Glutamatergic neuron (in vitro differentiated cells): Measurements from ENCODE around the gene MICALL1. TPM values are rescaled to one million over a fixed set of nuclear protein-coding genes. Genes with fewer than 3 reads are reported as not detected.

Source experiments
- DNase-seq: peaks from one replicate; pipeline ENCODE4 v3.0.0; 2022
- H3K27ac Mint-ChIP-seq: one replicate; pipeline ENCODE4 v1.8.0; 2020; ENCODE audit warnings: mild to moderate bottlenecking, mixed read lengths, inconsistent platforms; ENCODE audit not compliant: unreplicated experiment
- H3K27me3 Mint-ChIP-seq: one replicate; pipeline ENCODE4 v1.8.0; 2020; ENCODE audit warnings: mild to moderate bottlenecking, moderate library complexity, mixed read lengths, inconsistent platforms; ENCODE audit not compliant: unreplicated experiment
- H3K36me3 Mint-ChIP-seq: one replicate; pipeline ENCODE4 v1.8.0; 2020; ENCODE audit warnings: mild to moderate bottlenecking, mixed read lengths, inconsistent platforms; ENCODE audit not compliant: unreplicated experiment
- H3K4me1 Mint-ChIP-seq: one replicate; pipeline ENCODE4 v1.8.0; 2020; ENCODE audit warnings: mild to moderate bottlenecking, low read depth, mixed read lengths, inconsistent platforms; ENCODE audit not compliant: unreplicated experiment
- H3K4me3 Mint-ChIP-seq: one replicate; pipeline ENCODE4 v1.8.0; 2020; ENCODE audit warnings: mild to moderate bottlenecking, mixed read lengths, inconsistent platforms; ENCODE audit not compliant: unreplicated experiment
- H3K9me3 Mint-ChIP-seq: one replicate; pipeline ENCODE4 v1.8.0; 2020; ENCODE audit warnings: mild to moderate bottlenecking, moderate library complexity, mixed read lengths, inconsistent platforms; ENCODE audit not compliant: unreplicated experiment
- total RNA-seq: library from RNA; stranded (reverse); fragmentation: NEBNext Ultra II Directional; extraction: Animal tissue kit (Norgen Biotek cat#: 25700); gene quantifications from one replicate; pipeline ENCODE4 v1.2.1, GENCODE V29; 2021; ENCODE audit not compliant: unreplicated experiment
- TF ChIP-seq, protein P1 (sequence below): fragments of 200-600 bp; sonication (generic); IDR thresholded peaks from one replicate; pipeline ENCODE4 v1.5.0; 2021; ENCODE audit not compliant: partially characterized antibody, unreplicated experiment

Gene MICALL1
- total RNA-seq, 1 donor from 2014 or later = 133 TPM

DNA sequence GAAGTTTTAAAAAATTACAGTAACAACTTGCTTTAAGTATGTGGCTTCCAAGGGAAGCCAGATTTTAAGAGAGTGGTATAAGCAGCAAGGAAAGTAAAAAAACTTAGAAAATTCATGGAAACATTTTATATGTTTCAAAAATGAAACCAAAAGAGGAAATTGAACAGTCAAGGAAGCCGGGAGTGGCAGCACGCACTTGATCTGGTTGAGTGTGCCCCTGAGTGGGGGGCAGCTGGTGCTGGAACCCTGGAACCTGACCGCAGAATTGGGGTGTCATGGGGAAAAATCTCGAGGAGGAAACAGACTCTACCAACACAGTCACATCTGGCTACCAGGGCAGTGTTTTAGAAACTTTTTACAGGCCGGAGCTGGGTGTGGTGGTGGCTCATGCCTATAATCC, 14.0 kb downstream of the MICALL1 start:
- H3K9me3 Mint-ChIP-seq = no peaks in the 10 kb centered on the region
- peaks cover 1% of the 10 kb centered on the region for H3K4me1 Mint-ChIP-seq
- H3K27me3 Mint-ChIP-seq = no peaks in the 10 kb centered on the region
- DNase-seq = no peak
- TF ChIP-seq, protein P1, sequence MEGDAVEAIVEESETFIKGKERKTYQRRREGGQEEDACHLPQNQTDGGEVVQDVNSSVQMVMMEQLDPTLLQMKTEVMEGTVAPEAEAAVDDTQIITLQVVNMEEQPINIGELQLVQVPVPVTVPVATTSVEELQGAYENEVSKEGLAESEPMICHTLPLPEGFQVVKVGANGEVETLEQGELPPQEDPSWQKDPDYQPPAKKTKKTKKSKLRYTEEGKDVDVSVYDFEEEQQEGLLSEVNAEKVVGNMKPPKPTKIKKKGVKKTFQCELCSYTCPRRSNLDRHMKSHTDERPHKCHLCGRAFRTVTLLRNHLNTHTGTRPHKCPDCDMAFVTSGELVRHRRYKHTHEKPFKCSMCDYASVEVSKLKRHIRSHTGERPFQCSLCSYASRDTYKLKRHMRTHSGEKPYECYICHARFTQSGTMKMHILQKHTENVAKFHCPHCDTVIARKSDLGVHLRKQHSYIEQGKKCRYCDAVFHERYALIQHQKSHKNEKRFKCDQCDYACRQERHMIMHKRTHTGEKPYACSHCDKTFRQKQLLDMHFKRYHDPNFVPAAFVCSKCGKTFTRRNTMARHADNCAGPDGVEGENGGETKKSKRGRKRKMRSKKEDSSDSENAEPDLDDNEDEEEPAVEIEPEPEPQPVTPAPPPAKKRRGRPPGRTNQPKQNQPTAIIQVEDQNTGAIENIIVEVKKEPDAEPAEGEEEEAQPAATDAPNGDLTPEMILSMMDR = no peak
- no peak overlapping the region for H3K4me3 Mint-ChIP-seq
- no peak overlapping the region for H3K27ac Mint-ChIP-seq
- no peaks in the 10 kb centered on the region for H3K36me3 Mint-ChIP-seq

GRCh38 chr22:37922191-37922590, 16.1 kb downstream of the MICALL1 start:
- no peaks in the 10 kb centered on the region for H3K9me3 Mint-ChIP-seq
- H3K36me3 Mint-ChIP-seq = no peaks in the 10 kb centered on the region
- H3K27me3 Mint-ChIP-seq = no peaks in the 10 kb centered on the region
- H3K4me1 Mint-ChIP-seq = peaks cover 1% of the 10 kb centered on the region
- H3K27ac Mint-ChIP-seq = no peak overlapping the region
- TF ChIP-seq, protein P1 = no peak
- no peak for DNase-seq
- no peak overlapping the region for H3K4me3 Mint-ChIP-seq

- H3K36me3 Mint-ChIP-seq = no peaks in the 10 kb centered on the region
- TF ChIP-seq, protein P1 = no peak
Observed at GRCh38 chr22:37923927-37924326, 17.8 kb downstream of the MICALL1 start.

GRCh38 chr22:37924386-37925065, 18.4 kb downstream of the MICALL1 start:
- H3K4me1 Mint-ChIP-seq = peaks cover 6% of the 10 kb centered on the region
- H3K36me3 Mint-ChIP-seq = no peaks in the 10 kb centered on the region
- peaks cover 4% of the 10 kb centered on the region for H3K9me3 Mint-ChIP-seq
- H3K4me3 Mint-ChIP-seq = no peak overlapping the region
- H3K27me3 Mint-ChIP-seq = peaks cover 4% of the 10 kb centered on the region
- H3K27ac Mint-ChIP-seq = no peak overlapping the region
- no peak for DNase-seq
- TF ChIP-seq, protein P1 = no peak

More at GRCh38 chr22:37923927-37924326, 17.8 kb downstream of the MICALL1 start:
- H3K4me3 Mint-ChIP-seq = no peak overlapping the region
- no peak overlapping the region for H3K27ac Mint-ChIP-seq
- peaks cover 4% of the 10 kb centered on the region for H3K27me3 Mint-ChIP-seq
- DNase-seq = no peak
- H3K9me3 Mint-ChIP-seq = peaks cover 4% of the 10 kb centered on the region
- H3K4me1 Mint-ChIP-seq = peaks cover 2% of the 10 kb centered on the region

DNA sequence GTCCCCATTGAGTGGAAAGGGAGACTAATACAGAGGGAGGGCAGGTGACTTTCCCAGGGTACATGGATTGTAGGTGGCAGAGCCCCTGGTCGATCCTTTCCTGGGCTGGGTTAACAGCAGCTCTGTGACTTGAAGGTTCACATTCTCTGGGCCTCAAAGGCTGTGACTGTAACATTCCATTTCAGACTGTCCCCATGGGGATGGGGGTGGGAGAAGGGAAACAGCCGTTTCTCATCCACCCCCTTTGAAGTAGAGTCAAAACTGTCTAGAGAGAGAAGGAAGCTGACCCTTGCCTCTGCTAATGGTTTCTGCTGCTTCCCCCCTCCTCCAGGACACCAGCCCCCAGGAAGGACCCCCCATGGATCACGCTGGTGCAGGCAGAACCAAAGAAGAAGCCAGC, 19.2 kb downstream of the MICALL1 start:
- TF ChIP-seq, protein P1 = no peak
- H3K9me3 Mint-ChIP-seq = peaks cover 4% of the 10 kb centered on the region
- no peak overlapping the region for H3K4me3 Mint-ChIP-seq
- H3K4me1 Mint-ChIP-seq = peaks cover 7% of the 10 kb centered on the region
- DNase-seq = no peak
- H3K36me3 Mint-ChIP-seq = no peaks in the 10 kb centered on the region
- H3K27me3 Mint-ChIP-seq = peaks cover 4% of the 10 kb centered on the region
- no peak overlapping the region for H3K27ac Mint-ChIP-seq
